SK-N-SH treated with all-trans-retinoic acid at 6 μM for 48 hours (cell line): ENCODE data around the gene SEPTIN8.

ENCODE experiments used
- ATAC-seq: fragments of 200-7000 bp; cut with Tn5 transposase; 3 replicates; pipeline ENCODE4 v1.9.1; 2020; ENCODE audit warnings: mild to moderate bottlenecking, moderate library complexity
- ARNTL ChIP-seq: fragments of 450-650 bp; formaldehyde crosslinking; IDR thresholded peaks from 2 replicates; pipeline ENCODE4 v1.5.0; 2020; ENCODE audit warnings: low read depth, mild to moderate bottlenecking, moderate library complexity, borderline replicate concordance
- BACH2 ChIP-seq: fragments of 250-450 bp; sonication (Bioruptor Pico); IDR thresholded peaks from 2 replicates; pipeline ENCODE4 v1.9.0; 2021; ENCODE audit warnings: mild to moderate bottlenecking, borderline replicate concordance
- CREB5 ChIP-seq: fragments of 250-450 bp; sonication (Bioruptor Pico); IDR thresholded peaks from 2 replicates; pipeline ENCODE4 v1.5.1; 2020; ENCODE audit warnings: low read depth, mild to moderate bottlenecking, moderate library complexity
- CSDC2 ChIP-seq: fragments of 250-450 bp; sonication (Bioruptor Pico); IDR thresholded peaks from 2 replicates; pipeline ENCODE4 v1.5.0; 2020; ENCODE audit warnings: mild to moderate bottlenecking, moderate library complexity
- ESRRG ChIP-seq: fragments of 250-450 bp; sonication (Bioruptor Pico); IDR thresholded peaks from 2 replicates; pipeline ENCODE4 v1.6.1; 2021; ENCODE audit warnings: mild to moderate bottlenecking
- GLIS3 ChIP-seq: fragments of 250-450 bp; sonication (Bioruptor Pico); IDR thresholded peaks from 2 replicates; pipeline ENCODE4 v1.5.0; 2020; ENCODE audit warnings: mild to moderate bottlenecking, moderate library complexity
- ISL1 ChIP-seq: fragments of 250-450 bp; sonication (Bioruptor Pico); IDR thresholded peaks from 2 replicates; pipeline ENCODE4 v2.1.2; 2022; ENCODE audit warnings: mild to moderate bottlenecking, moderate library complexity
- OSR1 ChIP-seq: fragments of 250-450 bp; sonication (Bioruptor Pico); IDR thresholded peaks from 2 replicates; pipeline ENCODE4 v1.8.0; 2022; ENCODE audit warnings: moderate library complexity, mild to moderate bottlenecking, inconsistent platforms
- RARB ChIP-seq: fragments of 250-450 bp; sonication (Bioruptor Pico); IDR thresholded peaks from 2 replicates; pipeline ENCODE4 v1.8.0; 2021; ENCODE audit warnings: mild to moderate bottlenecking, moderate library complexity
- SNAI2 ChIP-seq: fragments of 250-450 bp; sonication (Bioruptor Pico); IDR thresholded peaks from 2 replicates; pipeline ENCODE4 v1.5.0; 2020; ENCODE audit warnings: mild to moderate bottlenecking, moderate library complexity
- TCF4 ChIP-seq: fragments of 250-450 bp; sonication (Bioruptor Pico); IDR thresholded peaks from 2 replicates; pipeline ENCODE4 v1.8.0; 2021; ENCODE audit warnings: mild to moderate bottlenecking, moderate library complexity, borderline replicate concordance
- TOX ChIP-seq: fragments of 250-450 bp; sonication (Bioruptor Pico); IDR thresholded peaks from 2 replicates; pipeline ENCODE4 v1.8.0; 2021; ENCODE audit warnings: mild to moderate bottlenecking, moderate library complexity, borderline replicate concordance
- TSHZ2 ChIP-seq: fragments of 250-450 bp; sonication (Bioruptor Pico); IDR thresholded peaks from 2 replicates; pipeline ENCODE4 v1.5.0; 2020; ENCODE audit warnings: mild to moderate bottlenecking, moderate library complexity
- ZC3H10 ChIP-seq: fragments of 250-450 bp; sonication (Bioruptor Pico); IDR thresholded peaks from 2 replicates; pipeline ENCODE4 v1.5.1; 2021; ENCODE audit warnings: mild to moderate bottlenecking, moderate library complexity
- ZFP3 ChIP-seq: fragments of 250-450 bp; sonication (Bioruptor Pico); IDR thresholded peaks from 2 replicates; pipeline ENCODE4 v1.5.0; 2020; ENCODE audit warnings: mild to moderate bottlenecking, moderate library complexity
- ZNF565 ChIP-seq: fragments of 450-650 bp; formaldehyde crosslinking; conservative IDR thresholded peaks from 2 replicates; pipeline ENCODE4 v1.5.0; 2020; ENCODE audit warnings: low read depth, mild to moderate bottlenecking, moderate library complexity
- ZNF70 ChIP-seq: fragments of 450-650 bp; formaldehyde crosslinking; IDR thresholded peaks from 2 replicates; pipeline ENCODE4 v1.5.0; 2020; ENCODE audit warnings: mild to moderate bottlenecking, moderate library complexity
- ZNF8 ChIP-seq: fragments of 450-650 bp; formaldehyde crosslinking; IDR thresholded peaks from 2 replicates; pipeline ENCODE4 v1.5.0; 2020; ENCODE audit warnings: mild to moderate bottlenecking, moderate library complexity
- TF ChIP-seq, protein P1 (sequence below): fragments of 250-450 bp; sonication (Bioruptor Pico); IDR thresholded peaks from 2 replicates; pipeline ENCODE4 v1.8.0; 2020; ENCODE audit warnings: mild to moderate bottlenecking, moderate library complexity, borderline replicate concordance
- TF ChIP-seq, protein P2 (sequence below): fragments of 250-450 bp; sonication (Bioruptor Pico); IDR thresholded peaks from 2 replicates; pipeline ENCODE4 v1.8.0; 2021; ENCODE audit warnings: low read depth, mild to moderate bottlenecking, moderate library complexity, borderline replicate concordance
- TF ChIP-seq, protein P3 (sequence below): fragments of 250-450 bp; sonication (Bioruptor Pico); IDR thresholded peaks from 2 replicates; pipeline ENCODE4 v1.5.1; 2021; ENCODE audit warnings: mild to moderate bottlenecking, moderate library complexity

SEPTIN8 gene

GRCh38 chr5:132790201-132790865 is 13.3 kb upstream of the SEPTIN8 start:
- no peak for ATAC-seq
- no peak for TF ChIP-seq ZNF70 (CRISPR knock-in tag)
- TF ChIP-seq CSDC2 = no peak
- TF ChIP-seq ZNF8 (CRISPR knock-in tag) = no peak
- no peak for TF ChIP-seq ZNF565
- TF ChIP-seq OSR1 (CRISPR knock-in tag) = no peak
- TF ChIP-seq, protein P1, sequence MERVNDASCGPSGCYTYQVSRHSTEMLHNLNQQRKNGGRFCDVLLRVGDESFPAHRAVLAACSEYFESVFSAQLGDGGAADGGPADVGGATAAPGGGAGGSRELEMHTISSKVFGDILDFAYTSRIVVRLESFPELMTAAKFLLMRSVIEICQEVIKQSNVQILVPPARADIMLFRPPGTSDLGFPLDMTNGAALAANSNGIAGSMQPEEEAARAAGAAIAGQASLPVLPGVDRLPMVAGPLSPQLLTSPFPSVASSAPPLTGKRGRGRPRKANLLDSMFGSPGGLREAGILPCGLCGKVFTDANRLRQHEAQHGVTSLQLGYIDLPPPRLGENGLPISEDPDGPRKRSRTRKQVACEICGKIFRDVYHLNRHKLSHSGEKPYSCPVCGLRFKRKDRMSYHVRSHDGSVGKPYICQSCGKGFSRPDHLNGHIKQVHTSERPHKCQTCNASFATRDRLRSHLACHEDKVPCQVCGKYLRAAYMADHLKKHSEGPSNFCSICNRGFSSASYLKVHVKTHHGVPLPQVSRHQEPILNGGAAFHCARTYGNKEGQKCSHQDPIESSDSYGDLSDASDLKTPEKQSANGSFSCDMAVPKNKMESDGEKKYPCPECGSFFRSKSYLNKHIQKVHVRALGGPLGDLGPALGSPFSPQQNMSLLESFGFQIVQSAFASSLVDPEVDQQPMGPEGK (CRISPR knock-in tag) = no peak
- TF ChIP-seq GLIS3 (CRISPR knock-in tag) = no peak
- TF ChIP-seq ZC3H10 = no peak
- TF ChIP-seq BACH2 (CRISPR knock-in tag) = no peak
- TF ChIP-seq TOX = no peak

- ATAC-seq = no peak
- TF ChIP-seq TSHZ2 (CRISPR knock-in tag) = no peak
- no peak for TF ChIP-seq ARNTL
- TF ChIP-seq, protein P1 (CRISPR knock-in tag) = no peak
- TF ChIP-seq ESRRG = no peak
- TF ChIP-seq CREB5 (CRISPR knock-in tag) = no peak
- no peak for TF ChIP-seq BACH2 (CRISPR knock-in tag)
- no peak for TF ChIP-seq ZFP3
- TF ChIP-seq, protein P2, sequence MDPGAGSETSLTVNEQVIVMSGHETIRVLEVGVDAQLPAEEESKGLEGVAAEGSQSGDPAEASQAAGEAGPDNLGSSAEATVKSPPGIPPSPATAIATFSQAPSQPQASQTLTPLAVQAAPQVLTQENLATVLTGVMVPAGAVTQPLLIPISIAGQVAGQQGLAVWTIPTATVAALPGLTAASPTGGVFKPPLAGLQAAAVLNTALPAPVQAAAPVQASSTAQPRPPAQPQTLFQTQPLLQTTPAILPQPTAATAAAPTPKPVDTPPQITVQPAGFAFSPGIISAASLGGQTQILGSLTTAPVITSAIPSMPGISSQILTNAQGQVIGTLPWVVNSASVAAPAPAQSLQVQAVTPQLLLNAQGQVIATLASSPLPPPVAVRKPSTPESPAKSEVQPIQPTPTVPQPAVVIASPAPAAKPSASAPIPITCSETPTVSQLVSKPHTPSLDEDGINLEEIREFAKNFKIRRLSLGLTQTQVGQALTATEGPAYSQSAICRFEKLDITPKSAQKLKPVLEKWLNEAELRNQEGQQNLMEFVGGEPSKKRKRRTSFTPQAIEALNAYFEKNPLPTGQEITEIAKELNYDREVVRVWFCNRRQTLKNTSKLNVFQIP = no peak
- no peak for TF ChIP-seq TOX
- no peak for TF ChIP-seq RARB (CRISPR knock-in tag)
- no peak for TF ChIP-seq ISL1 (CRISPR knock-in tag)
- TF ChIP-seq TCF4 = no peak
- no peak for TF ChIP-seq SNAI2
- TF ChIP-seq, protein P3, sequence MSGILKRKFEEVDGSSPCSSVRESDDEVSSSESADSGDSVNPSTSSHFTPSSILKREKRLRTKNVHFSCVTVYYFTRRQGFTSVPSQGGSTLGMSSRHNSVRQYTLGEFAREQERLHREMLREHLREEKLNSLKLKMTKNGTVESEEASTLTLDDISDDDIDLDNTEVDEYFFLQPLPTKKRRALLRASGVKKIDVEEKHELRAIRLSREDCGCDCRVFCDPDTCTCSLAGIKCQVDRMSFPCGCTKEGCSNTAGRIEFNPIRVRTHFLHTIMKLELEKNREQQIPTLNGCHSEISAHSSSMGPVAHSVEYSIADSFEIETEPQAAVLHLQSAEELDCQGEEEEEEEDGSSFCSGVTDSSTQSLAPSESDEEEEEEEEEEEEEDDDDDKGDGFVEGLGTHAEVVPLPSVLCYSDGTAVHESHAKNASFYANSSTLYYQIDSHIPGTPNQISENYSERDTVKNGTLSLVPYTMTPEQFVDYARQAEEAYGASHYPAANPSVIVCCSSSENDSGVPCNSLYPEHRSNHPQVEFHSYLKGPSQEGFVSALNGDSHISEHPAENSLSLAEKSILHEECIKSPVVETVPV = no peak
- TF ChIP-seq, all 23 proteins: peak for 0
Measured at GRCh38 chr5:132788990-132789886, 12.2 kb upstream of the SEPTIN8 start.
